K562 (cell line): Measurements from ENCODE around the gene MPZL1. TPM values are rescaled to one million over a fixed set of nuclear protein-coding genes. Genes with fewer than 3 reads are reported as not detected.

ENCODE experiments used
- ATAC-seq: fragments of 200-7000 bp; cut with Tn5 transposase; 3 replicates; pipeline ENCODE4 v1.9.1; 2020; ENCODE audit warnings: moderate library complexity
- BruUV-seq: library from RNA; stranded (reverse); fragments of 400-500 nt; replicated peaks from 2 replicates; lab custom pipeline; 2021; lab: Mats Ljungman, UMichigan
- CTCF ChIA-PET: fragments of 300-600 bp; formaldehyde crosslinking; extraction: SDS; loops from one replicate; lab custom pipeline; 2021; ENCODE audit warnings: low intra/inter-chr PET ratio; lab: Yijun Ruan, JAX
- POLR2A ChIA-PET: fragments of 300-600, 350-650 bp; sonication (Branson Sonifier 250); formaldehyde crosslinking; extraction: SDS; loops from one replicate; lab custom pipeline; 2021; ENCODE audit warnings: antibody characterized with exemption, inconsistent platforms; lab: Yijun Ruan, JAX
- DNase-seq, 4 experiments: peaks; one replicate each; pipeline versions ENCODE4 v3.0.0 to v3.0.0-alpha.2; 2011 to 2018; ENCODE audit warnings: low spot score in 3 of 4, mixed read lengths in 3 of 4; ENCODE audit errors: extremely low read depth in 1 of 4
- FAIRE-seq: peaks from 2 replicates; lab custom pipeline; 2011; peaks lifted over from hg19 to GRCh38; lab: Jason Lieb, UNC
- H2AFZ ChIP-seq: 2 replicates; pipeline ENCODE4 v1.6.0; 2011; ENCODE audit warnings: low read depth, low read length, control low read depth, inconsistent platforms
- H3K27ac ChIP-seq: fragments of 200-600 bp; 3 replicates; pipeline ENCODE4 v1.8.0; 2011; ENCODE audit warnings: low read depth, mild to moderate bottlenecking, control low read depth, inconsistent platforms, low read length, moderate library complexity, mixed read lengths; ENCODE audit errors: extremely low read depth
- H3K27me3 ChIP-seq, 2 experiments: fragments of 300-600 bp in 1 of 2; 2 replicates in 1 of 2; 3 replicates in 1 of 2; pipeline versions ENCODE4 v1.6.0 to v1.8.0; 2011; ENCODE audit warnings: inconsistent platforms in 2 of 2, low read length in 2 of 2, mild to moderate bottlenecking in 1 of 2, mixed read lengths in 1 of 2, moderate library complexity in 1 of 2; ENCODE audit not compliant: control insufficient read depth in 2 of 2, insufficient read depth in 2 of 2
- H3K36me3 ChIP-seq: fragments of 300-600 bp; 3 replicates; pipeline ENCODE4 v1.8.0; 2011; ENCODE audit warnings: mild to moderate bottlenecking, low read length, inconsistent platforms; ENCODE audit not compliant: control insufficient read depth, insufficient read depth
- H3K4me1 ChIP-seq, 2 experiments: fragments of 200-600 bp in 1 of 2; replicated peaks in 1 of 2; 2 replicates in 1 of 2; 3 replicates in 1 of 2; pipeline versions ENCODE4 v1.5.1 to v1.8.0; 2011; ENCODE audit warnings: inconsistent platforms in 2 of 2, low read length in 2 of 2, mild to moderate bottlenecking in 1 of 2, mixed read lengths in 1 of 2, moderate library complexity in 1 of 2; ENCODE audit not compliant: control insufficient read depth in 2 of 2, insufficient read depth in 2 of 2
- H3K4me2 ChIP-seq: 2 replicates; pipeline ENCODE4 v1.6.1; 2011; ENCODE audit warnings: low read length, control low read depth, inconsistent platforms, mixed read lengths; ENCODE audit not compliant: insufficient read depth
- H3K4me3 ChIP-seq: fragments of 200-600 bp; sonication (generic), shearing (Covaris generic); 2 replicates; pipeline ENCODE4 v1.5.1; 2016; ENCODE audit warnings: control low read depth, inconsistent platforms
- H3K79me2 ChIP-seq: fragments of 200-600 bp; 3 replicates; pipeline ENCODE4 v1.8.0; 2011; ENCODE audit warnings: low read length, inconsistent platforms; ENCODE audit not compliant: control insufficient read depth, insufficient read depth
- H3K9ac ChIP-seq, 2 experiments: 2 replicates each; pipeline versions ENCODE4 v1.6.0 to v1.6.1; 2011; ENCODE audit warnings: low read depth in 2 of 2, low read length in 2 of 2, control low read depth in 1 of 2, inconsistent platforms in 1 of 2, mild to moderate bottlenecking in 1 of 2, mixed read lengths in 1 of 2; ENCODE audit not compliant: insufficient read depth in 1 of 2
- H3K9me1 ChIP-seq: one replicate; pipeline ENCODE4 v1.6.0; 2011; ENCODE audit warnings: inconsistent platforms, mild to moderate bottlenecking, low read length, moderate library complexity; ENCODE audit not compliant: control insufficient read depth, insufficient read depth
- H3K9me3 ChIP-seq: replicated peaks from 2 replicates; pipeline ENCODE4 v1.5.1; 2011; ENCODE audit warnings: low read depth, low read length, inconsistent platforms; ENCODE audit not compliant: control insufficient read depth, insufficient read depth
- H4K20me1 ChIP-seq: replicated peaks from 2 replicates; pipeline ENCODE4 v1.6.1; 2011; ENCODE audit warnings: low read length, inconsistent platforms, mixed read lengths; ENCODE audit not compliant: control insufficient read depth, insufficient read depth
- CEBPB ChIP-seq: fragments of 450-650 bp; IDR thresholded peaks from 2 replicates; pipeline ENCODE4 v1.6.1; 2016; ENCODE audit warnings: missing genetic modification characterization, missing compliant biosample characterization
- CUX1 ChIP-seq: fragments of 200-800 bp; sonication (Bioruptor generic); IDR thresholded peaks from 2 replicates; pipeline ENCODE4 v1.6.1; 2016; ENCODE audit warnings: missing genetic modification characterization, missing compliant biosample characterization
- IRF1 ChIP-seq: sonication (generic); formaldehyde crosslinking; IDR thresholded peaks from 2 replicates; pipeline ENCODE4 v1.8.0; 2022; ENCODE audit warnings: missing genetic modification reagents, mild to moderate bottlenecking, borderline replicate concordance
- JUNB ChIP-seq: fragments of 450-650 bp; formaldehyde crosslinking; conservative IDR thresholded peaks from 2 replicates; pipeline ENCODE4 v1.4.0; 2020; ENCODE audit warnings: mild to moderate bottlenecking
- MYBL2 ChIP-seq, 2 experiments: fragments of 450-650 bp in 1 of 2; sonication (generic) in 1 of 2; formaldehyde crosslinking in 1 of 2; IDR thresholded peaks; 2 replicates each; pipeline versions ENCODE4 v1.6.1 to v1.8.1; 2017 to 2022; ENCODE audit warnings: borderline replicate concordance in 1 of 2, inconsistent platforms in 1 of 2, low read depth in 1 of 2, mild to moderate bottlenecking in 1 of 2, missing genetic modification reagents in 1 of 2, moderate library complexity in 1 of 2
- POLR3G ChIP-seq: IDR thresholded peaks from 2 replicates; pipeline ENCODE4 v1.6.1; 2011; ENCODE audit not compliant: insufficient read length, insufficient replicate concordance; ENCODE audit errors: extremely low read depth
- TAL1 ChIP-seq: fragments of 450-650 bp; IDR thresholded peaks from 2 replicates; pipeline ENCODE4 v1.6.1; 2016; ENCODE audit warnings: mild to moderate bottlenecking
- UBTF ChIP-seq, 2 experiments: IDR thresholded peaks; 2 replicates each; pipeline ENCODE4 v1.6.1; 2012; ENCODE audit warnings: improper control_type of control experiment in 2 of 2, low read depth in 2 of 2, low read length in 2 of 2, borderline replicate concordance in 1 of 2
- ZFP30 ChIP-seq: fragments of 250-450 bp; sonication (Bioruptor Pico); IDR thresholded peaks from 2 replicates; pipeline ENCODE4 v1.8.0; 2022; ENCODE audit warnings: moderate library complexity, mild to moderate bottlenecking, inconsistent platforms, borderline replicate concordance
- ZNF12 ChIP-seq: sonication (generic); formaldehyde crosslinking; IDR thresholded peaks from 2 replicates; pipeline ENCODE4 v1.4.0; 2020; ENCODE audit warnings: mild to moderate bottlenecking, missing genetic modification reagents
- ZNF146 ChIP-seq: IDR thresholded peaks from one replicate; pipeline ENCODE4 v1.6.1; 2018; ENCODE audit warnings: missing compliant biosample characterization; ENCODE audit not compliant: unreplicated experiment
- ZNF384 ChIP-seq: IDR thresholded peaks from 2 replicates; pipeline ENCODE4 v1.6.1; 2012; ENCODE audit warnings: low read depth, low read length, improper control_type of control experiment
- ZNF830 ChIP-seq: fragments of 250-450 bp; sonication (Bioruptor Pico); IDR thresholded peaks from 2 replicates; pipeline ENCODE4 v1.5.0; 2021; ENCODE audit warnings: mild to moderate bottlenecking
- WGBS: fragments of 100-300 bp; shearing (Covaris generic); methylation state at CpG from one replicate; pipeline ENCODE4 v1.1.6; 2016; ENCODE audit warnings: low coverage, mixed read lengths; ENCODE audit not compliant: insufficient coverage; ENCODE audit errors: missing lambda C conversion rate; 5-methylcytosine and 5-hydroxymethylcytosine counted together
- in situ Hi-C: fragments of 300-500 bp; cut with MboI; formaldehyde crosslinking; loops from 4 replicates; pipeline ENCODE4 v1.15.0; 2018; ENCODE audit warnings: inconsistent platforms, mixed read lengths
- intact Hi-C: fragments of 100-400 bp; cut with micrococcal nuclease; formaldehyde crosslinking; loops from 2 replicates; pipeline ENCODE4 v1.14.2; 2022
- polyA plus RNA-seq, 8 experiments: library from polyadenylated mRNA; depleted of rRNA in 4 of 8; stranded (reverse) in 5 of 8; unstranded in 3 of 8; fragments of >200 nt; fragmentation: Nextera tagmentation in 2 of 8; fragmentation: Illumina TruSeq in 1 of 8; extraction: Ambion mirVana in 2 of 8; extraction: Trizol in 1 of 8; gene quantifications; 2 replicates each; pipeline versions ENCODE4 v1.2.1 to v1.2.3, GENCODE V29; 2011 to 2014; ENCODE audit warnings: inconsistent platforms in 1 of 8, missing spikeins in 1 of 8
- total RNA-seq, 7 experiments: library from RNA; depleted of rRNA in 6 of 7; stranded (reverse); fragments of >200 nt in 6 of 7; fragmentation: Illumina TruSeq in 2 of 7; extraction: Trizol in 2 of 7; gene quantifications; 2 replicates each; pipeline versions ENCODE4 v1.2.1 to v1.2.3, GENCODE V29; 2011 to 2021; ENCODE audit warnings: low replicate concordance in 1 of 7

The MPZL1 gene
- total and polyA plus RNA-seq, 9 of the 15 experiments (the other 6 are each of a cell fraction or from before 2014, with no cell fraction given), result 14.5 to 153 (median 66.5) TPM

DNA sequence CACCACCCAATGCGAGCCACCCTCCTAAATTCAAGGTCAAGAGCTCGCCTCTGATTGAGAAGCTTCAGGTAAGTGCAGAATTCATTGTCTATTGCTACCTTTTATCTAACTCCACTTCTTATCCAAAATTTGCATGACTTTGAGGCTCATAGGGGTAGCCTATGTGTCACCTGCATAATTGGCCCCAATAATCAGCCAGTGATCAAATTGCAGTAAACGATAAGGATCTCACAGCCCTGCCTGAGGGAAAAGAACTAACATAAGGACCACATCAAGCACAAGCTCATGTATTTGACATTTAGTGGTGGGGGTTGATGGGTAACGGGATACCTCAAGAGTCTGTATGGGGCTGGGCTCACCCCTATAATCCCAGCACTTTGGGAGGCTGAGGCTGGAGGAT lies 31.7 kb upstream of the MPZL1 start:
- H2AFZ ChIP-seq, result no peak overlapping the region
- no peaks in the 10 kb centered on the region for H3K79me2 ChIP-seq
- in situ Hi-C loops, result loop anchor here (5.0 to 25.0 kb wide), 4 partner anchors 88 to 1678 kb away; no protein-coding TSS in a partner anchor
- no peak for DNase-seq
- ATAC-seq, result no peak
- no peak for FAIRE-seq
- H3K9me1 ChIP-seq, result no peaks in the 10 kb centered on the region
- no peaks in the 10 kb centered on the region for H4K20me1 ChIP-seq
- H3K27ac ChIP-seq, result no peak overlapping the region
- no peaks in the 10 kb centered on the region for H3K9me3 ChIP-seq
- ChIA-PET POLR2A (interaction anchor here (1.2 kb wide), 1 partner anchor 24 kb away, joined by 3 read pairs; no protein-coding TSS in a partner anchor), CTCF (interaction anchor here (3.4 kb wide), 1 partner anchor 90 kb away, joined by 45 read pairs; no protein-coding TSS in a partner anchor)
- intact Hi-C loops, result no loop called here
- no peak overlapping the region for H3K4me3 ChIP-seq
- peaks cover 9 to 12% of the 10 kb centered on the region in 2 experiments; a peak in 4 of 5 replicates for H3K4me1 ChIP-seq
- no peak overlapping the region for H3K4me2 ChIP-seq
- H3K9ac ChIP-seq, result no peak overlapping the region
- peaks cover 78% of the 10 kb centered on the region for H3K36me3 ChIP-seq
- BruUV-seq, result no TSS peak
- no peaks in the 10 kb centered on the region for H3K27me3 ChIP-seq
- 81% methylated on average over 4 of the region's 4 CpGs for WGBS
- no peak for TF ChIP-seq ZNF12 (CRISPR knock-in tag)
- TF ChIP-seq ZNF146 (CRISPR knock-in tag), result no peak
- TF ChIP-seq MYBL2 (IDR thresholded peaks at IDR 0.05; ENCODE audit: low read depth), result no peak
- no peak for TF ChIP-seq MYBL2 (CRISPR knock-in tag; IDR thresholded peaks at IDR 0.05; ENCODE audit: borderline replicate concordance)
- no peak for TF ChIP-seq JUNB
- TF ChIP-seq CUX1, result no peak
- TF ChIP-seq TAL1, result no peak
- no peak for TF ChIP-seq ZFP30 (CRISPR knock-in tag)
- no peak for TF ChIP-seq ZNF830
- no peak for TF ChIP-seq IRF1 (CRISPR knock-in tag)
- no peak for TF ChIP-seq UBTF (IDR thresholded peaks at IDR 0.05; ENCODE audit: borderline replicate concordance in 1 of 2, low read depth in 2 of 2, low read length in 2 of 2)
- TF ChIP-seq ZNF384, result no peak
- no peak for TF ChIP-seq POLR3G
- no peak for TF ChIP-seq CEBPB (tag)
